Fibroblast of villous mesenchyme (primary cell): ENCODE results near the gene NUP155. TPM values are rescaled to one million over a fixed set of nuclear protein-coding genes. Genes with fewer than 3 reads are reported as not detected.
"Not testable (repeated sequence)": the region's sequence is repeated elsewhere in the genome, so short reads cannot be mapped to it uniquely, and the experiment has no call there.

Experiments
- DNase-seq: peaks from one replicate; pipeline ENCODE4 v3.0.0-alpha.2; 2010; ENCODE audit warnings: low read depth
- H3K4me3 ChIP-seq: 2 replicates; pipeline ENCODE4 v1.5.1; 2011; ENCODE audit warnings: low read depth, mild to moderate bottlenecking, low read length
- CTCF ChIP-seq: IDR thresholded peaks from 2 replicates; pipeline ENCODE4 v1.5.1; 2012; ENCODE audit warnings: low read depth, mild to moderate bottlenecking, low read length; ENCODE audit not compliant: insufficient read depth
- total RNA-seq: library from RNA; depleted of rRNA; stranded (reverse); fragments of >200 nt; gene quantifications from 2 replicates; pipeline ENCODE4 v1.2.3, GENCODE V29; 2012

The NUP155 gene
- total RNA-seq, 1 donor = 41.9 TPM

- no peak overlapping the region for H3K4me3 ChIP-seq
- no peak for TF ChIP-seq CTCF
- DNase-seq = no peak
These were observed 47.3 kb downstream of the NUP155 start for GRCh38 chr5:37323607-37324006.

DNA sequence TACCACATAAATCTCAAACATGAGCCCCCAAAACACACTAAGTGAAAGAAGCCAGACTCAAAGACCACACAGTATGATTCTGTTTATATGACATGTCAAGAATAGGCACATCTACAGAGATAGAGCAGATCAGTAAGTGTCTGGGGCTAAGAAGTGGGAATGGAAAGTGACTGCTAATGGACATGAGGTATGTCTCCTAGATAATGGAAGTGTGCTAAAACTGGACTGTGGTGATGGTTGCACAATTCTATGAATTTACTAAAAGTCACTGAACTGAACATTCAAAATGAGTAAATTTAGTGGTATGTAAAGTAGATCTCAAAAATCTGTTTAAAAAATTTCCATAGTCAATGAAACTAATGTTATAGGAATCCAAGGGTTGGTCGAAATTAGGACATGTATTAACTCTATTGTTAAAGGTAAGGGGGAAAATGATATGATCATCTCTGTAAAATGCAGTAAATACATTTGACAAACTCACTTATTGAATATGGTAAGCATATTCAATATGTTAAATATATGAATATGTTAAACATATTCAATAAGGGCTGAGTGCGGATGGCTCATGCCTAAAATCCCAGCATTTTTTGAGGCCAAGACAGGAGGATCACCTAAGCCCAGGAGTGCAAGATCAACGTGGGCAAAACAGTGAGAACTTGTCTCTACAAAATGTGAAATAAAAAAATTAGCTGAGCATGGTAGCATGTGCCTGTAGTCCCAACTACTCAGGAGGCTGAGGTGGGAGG lies 51.7 kb downstream of the NUP155 start:
- DNase-seq = peak; percentile 28
- H3K4me3 ChIP-seq = no peak overlapping the region
- TF ChIP-seq CTCF = no peak

GRCh38 chr5:37316027-37316426 lies 54.9 kb downstream of the NUP155 start:
- DNase-seq = no peak
- TF ChIP-seq CTCF = no peak
- H3K4me3 ChIP-seq = no peak overlapping the region

GRCh38 chr5:37310360-37310759 lies 60.5 kb downstream of the NUP155 start:
- no peak overlapping the region for H3K4me3 ChIP-seq
- no peak for DNase-seq
- TF ChIP-seq CTCF = no peak

- DNase-seq = peak; percentile 63
- no peak overlapping the region for H3K4me3 ChIP-seq
- TF ChIP-seq CTCF = no peak
These were observed 62.1 kb downstream of the NUP155 start for GRCh38 chr5:37308793-37309192.

GRCh38 chr5:37304888-37305287 lies 66.0 kb downstream of the NUP155 start:
- DNase-seq = no peak
- TF ChIP-seq CTCF = no peak
- H3K4me3 ChIP-seq = no peak overlapping the region

GRCh38 chr5:37296313-37296712 lies 74.6 kb downstream of the NUP155 start:
- DNase-seq, H3K4me3 ChIP-seq: not testable (repeated sequence)
